ENCODE measurements around the gene F11R. TPM values are rescaled to one million over a fixed set of nuclear protein-coding genes. Genes with fewer than 3 reads are reported as not detected.

Gene F11R
- total and polyA plus RNA-seq, 2 donors (not counting 3 experiments of a cell fraction or from before 2014, with no cell fraction given), result 97.0 to 124 TPM

GRCh38 chr1:161044908-161045735 is 24.2 kb upstream of the F11R start:
- H3K27me3 ChIP-seq (ENCODE audit: control insufficient read depth in 2 of 2, insufficient read depth in 2 of 2, low read length in 2 of 2), result no peaks in the 10 kb centered on the region
- TSS peak; percentile 59 for BruUV-seq (replicated peaks)
- peaks cover 6 to 19% of the 10 kb centered on the region in 2 experiments for H3K36me3 ChIP-seq (ENCODE audit: control insufficient read depth in 2 of 2, extremely low read depth in 1 of 2, insufficient read depth in 2 of 2, low read length in 2 of 2)
- H2AFZ ChIP-seq (ENCODE audit: low read depth, low read length), result peak overlapping the region; percentile 45
- intact Hi-C loops (cut with micrococcal nuclease), result loop anchor here (1.0 to 2.0 kb wide), 6 partner anchors 25 to 94 kb away; no protein-coding TSS in a partner anchor
- no peaks in the 10 kb centered on the region for H4K20me1 ChIP-seq (replicated peaks; ENCODE audit: control insufficient read depth, extremely low read depth, insufficient read depth, low read length)
- DNase-seq (ENCODE audit: low read depth, low spot score), result peak; percentile 72
- peaks cover 12% of the 10 kb centered on the region for H3K79me2 ChIP-seq (ENCODE audit: control insufficient read depth, insufficient read depth, low read length)
- H3K27ac ChIP-seq (ENCODE audit: insufficient read depth, low read depth, low read length), result peak overlapping the region; percentile 94
- H3K9me3 ChIP-seq (replicated peaks; ENCODE audit: control insufficient read depth, insufficient read depth, low read length), result no peaks in the 10 kb centered on the region
- CTCF ChIA-PET, result interaction anchor here (0.6 to 11.0 kb wide), 12 partner anchors 10 to 96 kb away, joined by 3 to 181 read pairs (median 4); partner anchors contain the start of genes KLHDC9, NIT1 and PFDN2
- H3K4me2 ChIP-seq (ENCODE audit: insufficient read depth, low read length), result peak overlapping the region; percentile 89
- H3K4me1 ChIP-seq (ENCODE audit: control insufficient read depth, extremely low read depth, insufficient read depth, low read length), result peaks cover 10% of the 10 kb centered on the region
- no peaks in the 10 kb centered on the region for H3K9me1 ChIP-seq (replicated peaks; ENCODE audit: control insufficient read depth, extremely low read depth, insufficient read depth, low read length)
- dilution Hi-C loops (cut with MboI; ENCODE audit: extremely low pct_ligation_motif_present, low sequenced_read_pairs), result no loop called here
- TF ChIP-seq JUN (IDR thresholded peaks at IDR 0.05; ENCODE audit: borderline replicate concordance, insufficient read depth, insufficient read length, low read depth) (no peak), EZH2 (IDR thresholded peaks at IDR 0.05; ENCODE audit: borderline replicate concordance, low read depth, low read length, severe bottlenecking) (no peak), POLR2A (IDR thresholded peaks at IDR 0.05; ENCODE audit: low read depth, low read length) (peak; percentile 17), GATA2 (IDR thresholded peaks at IDR 0.05; ENCODE audit: insufficient read depth, insufficient read length, low read depth, low read length) (peak; percentile 61)
- H3K4me3 ChIP-seq (replicated peaks in 1 of 3; ENCODE audit: insufficient read depth in 1 of 3, low read depth in 1 of 3, low read length in 3 of 3), result peak overlapping the region; percentile 66 to 82 (median 66)
- peak; percentile 95 for FAIRE-seq
- peak overlapping the region; percentile 91 for H3K9ac ChIP-seq (replicated peaks; ENCODE audit: extremely low read depth, insufficient read depth, low read length)
- POLR2A ChIA-PET, result interaction anchor here (0.6 to 1.8 kb wide), 5 partner anchors 25 to 87 kb away, joined by 3 to 8 read pairs (median 4); partner anchors contain the start of genes F11R, NIT1 and PFDN2

GRCh38 chr1:161044535-161044907 is 23.6 kb upstream of the F11R start:
- H3K79me2 ChIP-seq (ENCODE audit: control insufficient read depth, insufficient read depth, low read length), result peaks cover 12% of the 10 kb centered on the region
- H3K9ac ChIP-seq (replicated peaks; ENCODE audit: extremely low read depth, insufficient read depth, low read length), result peak overlapping the region; percentile 91
- POLR2A ChIA-PET, result interaction anchor here (0.7 to 1.8 kb wide), 2 partner anchors 24 to 87 kb away, joined by 4 to 7 read pairs; partner anchors contain the start of gene F11R
- peak overlapping the region; percentile 66 to 82 (median 66) for H3K4me3 ChIP-seq (replicated peaks in 1 of 3; ENCODE audit: insufficient read depth in 1 of 3, low read depth in 1 of 3, low read length in 3 of 3)
- H3K36me3 ChIP-seq (ENCODE audit: control insufficient read depth in 2 of 2, extremely low read depth in 1 of 2, insufficient read depth in 2 of 2, low read length in 2 of 2), result peaks cover 12 to 25% of the 10 kb centered on the region in 2 experiments
- BruUV-seq (replicated peaks), result no TSS peak
- no peak overlapping the region for H2AFZ ChIP-seq (ENCODE audit: low read depth, low read length)
- peak overlapping the region; percentile 89 for H3K4me2 ChIP-seq (ENCODE audit: insufficient read depth, low read length)
- H3K4me1 ChIP-seq (ENCODE audit: control insufficient read depth, extremely low read depth, insufficient read depth, low read length), result peaks cover 10% of the 10 kb centered on the region
- intact Hi-C loops (cut with micrococcal nuclease), result loop anchor here (2.0 kb wide), 1 partner anchor 94 kb away; no protein-coding TSS in a partner anchor
- no peaks in the 10 kb centered on the region for H3K9me1 ChIP-seq (replicated peaks; ENCODE audit: control insufficient read depth, extremely low read depth, insufficient read depth, low read length)
- TF ChIP-seq MAX (IDR thresholded peaks at IDR 0.05; ENCODE audit: insufficient read depth, insufficient read length), result no peak
- TF ChIP-seq EZH2 (IDR thresholded peaks at IDR 0.05; ENCODE audit: borderline replicate concordance, low read depth, low read length, severe bottlenecking), result no peak
- TF ChIP-seq GATA2 (IDR thresholded peaks at IDR 0.05; ENCODE audit: insufficient read depth, insufficient read length, low read depth, low read length), result no peak
- no peak for TF ChIP-seq MYC (IDR thresholded peaks at IDR 0.05; ENCODE audit: low read depth, low read length)
- no peak for TF ChIP-seq POLR2A (IDR thresholded peaks at IDR 0.05; ENCODE audit: low read depth, low read length)
- TF ChIP-seq JUN (IDR thresholded peaks at IDR 0.05; ENCODE audit: borderline replicate concordance, insufficient read depth, insufficient read length, low read depth), result no peak
- TF ChIP-seq CTCF (IDR thresholded peaks at IDR 0.05; ENCODE audit: extremely low read depth in 1 of 2, insufficient read depth in 1 of 2, low read depth in 1 of 2, low read length in 2 of 2), result no peak
- no peak for TF ChIP-seq FOS (IDR thresholded peaks at IDR 0.05; ENCODE audit: borderline replicate concordance, insufficient read depth, low read length)
- TF ChIP-seq POLR2AphosphoS5 (IDR thresholded peaks at IDR 0.05; ENCODE audit: insufficient read depth, low read depth, low read length), result no peak
- peak overlapping the region; percentile 94 for H3K27ac ChIP-seq (ENCODE audit: insufficient read depth, low read depth, low read length)
- FAIRE-seq (no peak), DNase-seq (ENCODE audit: low read depth, low spot score) (no peak)
- H3K9me3 ChIP-seq (replicated peaks; ENCODE audit: control insufficient read depth, insufficient read depth, low read length), result no peaks in the 10 kb centered on the region
- no peaks in the 10 kb centered on the region for H3K27me3 ChIP-seq (ENCODE audit: control insufficient read depth in 2 of 2, insufficient read depth in 2 of 2, low read length in 2 of 2)
- no peaks in the 10 kb centered on the region for H4K20me1 ChIP-seq (replicated peaks; ENCODE audit: control insufficient read depth, extremely low read depth, insufficient read depth, low read length)
- dilution Hi-C loops (cut with MboI; ENCODE audit: extremely low pct_ligation_motif_present, low sequenced_read_pairs), result no loop called here
- CTCF ChIA-PET, result interaction anchor here (1.2 to 11.0 kb wide), 7 partner anchors 23 to 96 kb away, joined by 3 to 181 read pairs (median 6); partner anchors contain the start of gene KLHDC9
